OCI-LY7 (cell line): Measurements from ENCODE around the gene CD248.

ENCODE experiments used
- CTCF ChIP-seq: fragments of 200-600 bp; sonication (generic); conservative IDR thresholded peaks from 2 replicates; pipeline ENCODE4 v1.5.1; 2014; ENCODE audit warnings: mild to moderate bottlenecking, antibody characterized with exemption, low read length, moderate library complexity, mixed read lengths
- EZH2phosphoT487 ChIP-seq: fragments of 200-600 bp; sonication (generic); IDR thresholded peaks from 2 replicates; pipeline ENCODE4 v1.6.1; 2018; ENCODE audit warnings: low read depth, borderline replicate concordance, mild to moderate bottlenecking, mixed run types, antibody characterized with exemption, low read length, moderate library complexity, mixed read lengths

- TF ChIP-seq CTCF (no peak), EZH2phosphoT487 (no peak)
Observed at GRCh38 chr11:66317723-66318599, 1.1 kb upstream of the CD248 start.
